Eye (tissue), 1 donor: ENCODE measurements around the gene GUCY2F.

Source experiments
- DNase-seq: peaks from one replicate; pipeline ENCODE4 v3.0.0-alpha.2; 2015

GUCY2F gene

DNA sequence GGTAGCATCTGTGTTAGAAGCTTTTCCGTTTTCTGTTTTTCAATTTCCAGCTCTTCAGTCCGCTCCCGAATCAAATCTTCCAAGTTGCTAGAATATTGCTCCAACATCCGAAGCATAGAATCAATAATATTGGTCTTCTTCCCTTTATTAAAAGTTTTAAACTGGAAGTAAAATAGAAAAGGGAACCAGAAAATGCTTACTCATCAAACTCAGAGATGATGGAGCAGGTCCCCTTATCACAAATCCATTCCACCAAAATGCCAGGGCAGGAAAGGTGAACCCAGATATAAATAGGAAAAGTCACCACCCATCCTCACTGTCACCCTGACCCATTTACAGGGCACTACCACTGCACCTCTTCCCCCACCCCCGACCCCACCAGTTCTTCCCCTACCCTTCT lies 89.0 kb downstream of the GUCY2F start:
- DNase-seq: no peak

DNA sequence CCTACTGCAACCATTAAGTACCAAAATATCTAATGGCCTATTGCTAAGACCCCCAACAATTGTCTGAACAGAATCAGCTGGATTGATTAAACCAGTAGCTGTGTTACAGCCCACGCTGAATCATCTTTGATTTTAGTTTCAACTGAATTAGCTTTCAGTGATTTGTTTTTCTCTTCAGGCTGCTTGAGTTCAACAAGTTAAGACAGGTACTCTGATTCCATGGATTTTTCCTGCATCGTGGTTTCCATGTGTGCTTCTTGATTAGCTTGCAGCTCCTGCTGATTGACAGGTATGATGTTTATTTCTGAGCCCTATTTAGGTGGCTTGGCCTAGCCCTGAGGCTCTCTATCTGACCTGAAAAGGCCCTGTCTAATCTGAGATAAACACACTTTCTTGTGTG lies 91.3 kb downstream of the GUCY2F start:
- no peak for DNase-seq

DNA sequence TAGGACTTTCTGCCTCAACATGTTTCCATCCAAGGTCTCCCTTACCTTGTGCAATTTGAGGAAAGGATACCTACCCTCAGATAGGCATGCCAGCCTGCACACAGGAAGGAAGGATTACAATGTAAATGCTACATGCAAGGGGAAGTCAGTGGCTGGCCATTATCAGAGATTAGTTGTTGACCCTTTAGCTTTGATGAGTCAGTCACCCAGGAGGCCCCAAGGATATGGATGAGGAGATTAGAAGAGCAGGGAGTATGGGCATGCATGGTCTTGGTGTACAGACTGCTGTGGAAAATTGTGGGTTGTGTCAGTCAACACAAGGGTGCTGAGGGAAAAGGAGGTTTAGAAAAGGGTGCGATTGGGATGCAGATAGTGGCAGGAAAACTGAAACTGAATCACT lies 92.0 kb downstream of the GUCY2F start:
- no peak for DNase-seq

DNA sequence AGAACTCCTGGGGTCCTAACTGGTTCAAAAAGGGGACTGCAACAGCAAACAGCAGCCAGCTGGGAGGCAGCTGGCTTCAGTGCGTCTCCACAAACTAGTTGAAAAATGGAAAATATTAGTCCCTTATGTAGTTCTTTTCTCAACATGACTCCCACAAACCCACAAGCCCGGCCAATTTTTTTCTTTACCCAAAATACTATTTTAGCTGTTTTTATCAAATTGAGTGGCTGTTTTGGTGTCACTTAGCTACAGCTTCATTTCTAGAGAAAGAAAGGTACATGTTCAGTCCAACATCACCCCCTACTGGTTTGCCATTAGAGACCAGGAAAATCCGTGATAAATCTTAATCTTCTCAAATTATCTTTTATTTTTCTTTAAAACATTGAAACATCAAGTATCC lies 97.2 kb downstream of the GUCY2F start:
- peak; percentile 61 for DNase-seq

DNA sequence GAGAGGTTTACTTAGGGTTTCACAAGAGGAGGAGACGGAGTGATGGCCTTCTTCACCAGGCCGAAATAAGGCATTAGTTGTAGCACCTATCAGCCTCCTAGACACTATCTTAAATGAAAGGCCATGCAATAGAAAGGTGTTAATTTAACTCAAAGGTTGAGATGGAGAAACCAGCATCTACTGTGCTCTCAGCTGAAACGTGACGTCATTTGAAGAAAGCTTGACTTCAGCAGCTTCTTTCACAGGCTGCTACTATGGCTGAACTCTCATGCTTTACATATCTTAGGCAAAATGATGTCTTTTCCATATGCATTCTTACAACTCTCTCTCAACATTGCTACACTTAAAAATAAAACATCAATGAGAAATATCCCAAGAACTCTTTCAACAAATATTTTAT lies 99.6 kb downstream of the GUCY2F start:
- DNase-seq: no peak

DNA sequence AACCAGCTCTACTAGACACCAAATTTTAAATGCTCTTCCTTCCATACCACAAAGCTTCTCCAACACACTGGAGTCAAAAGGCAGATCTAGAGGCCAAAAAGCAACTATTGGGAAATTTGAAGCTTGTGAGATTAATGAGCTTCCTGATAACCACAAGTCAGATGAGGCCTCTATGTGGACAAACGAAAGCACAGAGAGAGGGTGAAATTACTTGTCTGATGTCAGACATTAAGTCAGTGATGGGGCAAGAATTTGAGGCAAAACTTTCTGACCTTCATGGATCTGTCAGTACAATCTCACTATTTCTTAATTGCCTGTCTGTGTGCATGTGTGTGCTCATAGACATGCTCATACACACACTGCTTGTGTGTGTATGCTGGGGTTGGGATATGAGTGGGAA lies 103.6 kb downstream of the GUCY2F start:
- no peak for DNase-seq

DNA sequence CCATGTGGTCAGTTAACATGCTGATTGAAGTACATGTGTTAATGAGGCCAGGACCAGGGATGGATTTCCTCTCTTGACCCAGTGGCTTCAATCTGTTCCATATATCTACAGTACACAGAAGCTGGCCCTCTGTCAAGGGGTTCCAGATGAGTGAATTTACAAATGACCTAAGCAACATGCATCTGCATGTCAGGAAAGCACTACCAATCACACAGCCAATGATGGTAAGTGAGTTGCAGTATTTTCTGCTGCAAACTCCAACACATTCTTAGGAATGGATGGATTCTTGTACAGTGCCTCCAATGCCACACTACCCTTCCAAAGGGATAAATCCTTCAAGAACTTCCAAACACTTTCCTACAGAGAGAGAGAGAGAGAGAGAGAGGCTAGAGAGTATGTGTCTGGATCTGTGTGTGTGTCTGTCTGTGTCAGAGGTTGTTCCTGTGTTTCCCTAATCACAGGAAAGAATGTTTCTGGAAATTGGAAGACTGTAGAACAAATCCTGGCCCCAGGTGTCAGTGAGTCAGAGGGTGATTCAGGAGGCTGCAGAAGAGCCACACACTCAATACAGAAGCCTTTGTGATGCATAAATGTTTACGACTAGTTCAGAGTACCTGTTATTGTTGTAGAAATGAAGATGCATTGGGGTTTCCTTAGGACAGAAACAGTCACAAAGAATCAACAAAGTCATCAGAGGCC lies 107.5 kb downstream of the GUCY2F start:
- no peak for DNase-seq

DNA sequence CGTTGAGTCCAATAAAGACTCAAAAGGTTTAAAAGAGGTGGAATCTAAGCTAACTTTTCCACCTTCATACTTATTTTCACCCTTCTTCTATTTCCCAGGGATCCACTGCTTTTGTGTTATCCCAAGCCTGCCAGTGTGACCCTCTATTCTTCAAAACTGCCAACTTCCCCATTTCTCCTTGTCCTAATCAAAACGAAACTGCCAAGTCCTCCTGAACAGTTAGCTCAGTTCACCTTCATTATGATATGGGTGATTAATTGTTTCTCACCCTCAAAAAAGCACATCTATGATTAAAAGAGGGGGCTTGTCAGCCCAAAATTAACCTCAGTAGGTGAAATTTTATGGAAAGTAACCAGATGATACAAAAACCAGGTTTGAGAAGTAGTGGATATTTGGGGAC lies 108.4 kb downstream of the GUCY2F start:
- no peak for DNase-seq

DNA sequence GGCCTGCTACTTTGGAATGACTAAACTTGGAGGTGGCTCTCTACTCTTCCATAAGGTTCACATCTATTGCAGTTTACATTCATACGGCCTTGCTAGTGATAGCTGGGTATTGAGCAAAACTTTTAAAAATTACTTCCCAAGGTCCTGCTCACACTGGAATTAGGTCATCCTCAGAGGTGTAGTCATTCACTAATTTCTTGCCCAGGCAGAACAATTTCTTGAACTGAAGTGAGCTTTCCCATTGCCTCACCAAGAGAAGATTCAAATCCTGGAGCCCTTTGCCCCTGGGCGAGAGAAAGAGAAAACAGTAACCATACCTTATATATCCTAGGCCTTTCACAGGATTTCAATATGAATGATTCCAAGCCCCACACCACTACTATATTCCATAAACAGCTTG lies 109.2 kb downstream of the GUCY2F start:
- no peak for DNase-seq

DNA sequence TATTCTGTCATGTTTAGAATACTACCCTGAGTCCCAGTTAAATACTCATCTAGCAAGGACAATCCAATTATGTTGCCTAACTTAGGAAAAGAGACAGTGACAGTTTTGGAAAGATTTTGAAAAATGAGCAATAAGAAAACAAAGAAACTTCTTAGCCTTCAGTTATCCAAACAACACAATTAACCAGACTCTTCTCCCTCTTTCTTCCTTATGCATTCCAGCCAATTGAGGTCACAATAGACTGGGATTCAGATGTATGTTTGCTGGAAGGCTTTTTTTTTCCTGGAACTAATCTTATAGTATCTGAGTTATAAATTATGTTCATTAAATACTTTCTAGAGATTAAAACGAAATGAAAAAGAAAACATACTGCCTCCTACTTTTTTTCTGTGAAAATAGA lies 109.6 kb downstream of the GUCY2F start:
- DNase-seq: peak; percentile 3

DNA sequence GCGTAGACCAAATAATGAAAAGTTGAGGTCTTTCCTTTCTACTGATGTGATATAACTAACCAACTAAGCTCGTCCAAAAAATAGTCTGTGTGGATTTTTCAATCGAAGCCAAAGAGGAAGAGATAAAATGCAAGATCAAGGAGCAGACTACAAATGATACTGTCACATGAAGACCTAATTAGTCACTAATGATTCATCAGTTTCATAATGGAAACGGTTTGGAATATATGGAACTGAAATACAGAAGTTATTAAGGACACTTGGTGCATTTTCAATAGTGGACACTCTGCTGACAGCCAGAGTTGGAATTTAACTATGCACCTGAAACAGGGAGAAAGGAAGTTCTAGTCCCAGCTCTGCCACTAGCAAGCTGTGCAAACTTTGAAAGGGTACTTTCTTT lies 119.8 kb downstream of the GUCY2F start:
- no peak for DNase-seq

DNA sequence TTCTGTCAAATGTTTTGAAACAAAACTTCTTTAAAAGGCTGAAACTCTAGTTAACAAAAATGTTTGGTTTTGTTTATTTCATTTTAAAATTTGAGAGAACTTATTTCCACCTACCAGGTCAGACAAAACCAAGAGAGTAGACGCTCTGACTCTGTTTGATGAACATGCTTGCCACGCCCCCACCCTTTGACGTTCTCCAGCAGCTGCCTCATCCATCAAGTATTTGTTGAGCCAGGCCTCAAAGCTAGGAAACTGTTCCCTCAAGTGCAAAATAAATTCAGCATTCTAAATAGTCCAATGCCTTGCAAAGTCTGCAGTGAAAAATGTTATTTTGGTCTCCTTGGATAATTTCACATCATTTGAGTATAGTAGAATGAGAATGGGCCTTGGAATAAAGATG lies 121.6 kb downstream of the GUCY2F start:
- DNase-seq: no peak

DNA sequence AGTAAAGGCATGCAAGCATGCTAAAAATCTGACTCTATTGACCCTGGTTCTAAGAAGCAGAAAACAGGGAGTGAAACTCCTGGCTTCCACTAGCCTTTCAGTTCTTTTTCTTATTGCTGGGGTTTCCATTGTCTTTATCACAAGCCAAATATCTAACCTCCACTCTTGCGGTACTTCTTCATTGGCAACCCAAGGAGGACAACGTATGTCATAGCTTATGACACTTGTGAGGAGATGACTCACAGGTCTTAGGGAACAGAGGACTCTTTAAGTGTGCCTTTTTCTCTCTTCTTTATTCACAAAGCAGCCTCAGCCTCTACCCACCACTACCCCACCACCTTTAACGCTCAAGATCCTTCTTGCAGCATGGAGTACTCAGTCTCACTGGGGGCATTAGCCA lies 124.2 kb downstream of the GUCY2F start:
- DNase-seq: no peak

DNA sequence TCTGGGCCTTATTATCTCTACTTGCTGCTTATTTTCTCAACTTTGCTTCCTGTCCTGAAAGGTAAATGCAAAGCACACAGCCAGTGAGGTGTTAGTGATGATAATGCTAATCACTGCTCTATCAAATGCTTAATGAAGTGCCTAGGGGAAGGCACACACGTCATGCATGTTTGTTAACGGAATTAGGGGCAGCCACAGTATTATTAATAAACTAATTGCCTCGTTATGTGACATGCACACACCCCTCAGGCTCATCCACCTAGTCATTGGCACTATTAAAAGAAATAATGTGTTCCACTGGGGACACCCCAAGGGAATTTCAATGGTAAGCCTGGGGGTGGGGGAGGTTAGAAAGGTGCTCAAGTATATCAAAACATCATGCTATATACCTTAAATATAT lies 125.2 kb downstream of the GUCY2F start:
- DNase-seq: no peak

DNA sequence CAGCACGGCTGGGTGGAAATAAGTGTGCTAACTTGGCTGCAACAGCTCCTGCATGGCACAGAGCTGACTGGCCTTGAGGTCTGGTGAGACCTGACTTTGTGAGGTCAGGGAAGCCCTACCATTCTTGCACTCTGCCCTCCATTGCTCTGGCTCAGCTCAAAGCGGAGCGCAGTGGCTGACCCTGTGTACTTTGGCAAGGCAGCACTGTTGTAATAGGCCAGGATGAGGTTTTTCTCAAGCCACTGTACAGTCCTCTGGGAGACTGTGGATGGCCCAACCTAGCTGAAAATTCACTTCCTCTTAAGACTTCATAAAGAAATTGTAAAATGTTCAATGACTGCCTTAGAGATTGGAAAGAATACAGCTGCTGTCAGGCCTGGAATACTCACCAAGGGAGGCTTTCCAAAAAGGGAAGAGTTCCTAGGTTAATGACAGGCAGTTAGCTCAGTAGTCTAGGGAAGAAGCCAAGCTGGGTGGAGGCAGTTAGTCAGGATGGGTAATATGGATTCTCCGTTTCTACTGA lies 129.8 kb downstream of the GUCY2F start:
- DNase-seq: no peak

DNA sequence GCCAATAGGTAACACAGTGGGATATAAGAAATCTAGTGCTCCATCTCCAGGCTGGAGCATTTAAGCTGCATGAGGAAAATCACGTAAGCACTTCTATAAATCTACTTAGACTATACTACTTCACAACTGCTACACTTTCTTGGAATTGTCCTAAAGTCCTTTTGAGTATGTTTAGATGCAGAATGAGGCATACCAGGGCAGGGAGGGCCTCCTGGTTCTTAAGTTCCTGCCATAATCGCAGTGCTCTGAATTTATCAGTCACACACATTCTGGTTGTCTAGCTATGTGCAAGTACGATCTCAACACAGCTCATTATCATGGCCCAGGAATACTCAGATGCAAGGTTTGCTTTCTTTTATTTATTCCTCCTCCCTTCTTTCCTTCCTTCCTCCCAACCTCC lies 130.3 kb downstream of the GUCY2F start:
- no peak for DNase-seq

DNA sequence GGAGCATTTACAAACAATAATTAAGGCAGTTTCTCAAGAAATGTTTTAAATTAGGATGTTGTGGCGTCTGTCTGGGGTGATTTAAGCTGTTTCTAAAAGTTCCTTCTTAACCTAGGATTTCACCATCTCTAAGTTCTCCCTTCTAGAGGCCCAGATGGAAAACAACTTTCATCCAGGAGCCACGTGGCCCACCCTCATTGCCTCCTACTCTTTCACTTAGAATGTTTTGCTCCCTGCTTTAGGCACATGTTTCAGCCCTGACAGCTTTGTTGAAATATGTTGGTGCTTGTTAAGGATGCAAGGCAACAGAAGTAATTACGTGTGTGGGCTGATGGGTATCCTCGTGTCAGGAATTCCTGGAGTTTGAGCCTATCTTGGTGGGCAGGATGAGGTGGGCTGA lies 131.3 kb downstream of the GUCY2F start:
- DNase-seq: no peak

DNA sequence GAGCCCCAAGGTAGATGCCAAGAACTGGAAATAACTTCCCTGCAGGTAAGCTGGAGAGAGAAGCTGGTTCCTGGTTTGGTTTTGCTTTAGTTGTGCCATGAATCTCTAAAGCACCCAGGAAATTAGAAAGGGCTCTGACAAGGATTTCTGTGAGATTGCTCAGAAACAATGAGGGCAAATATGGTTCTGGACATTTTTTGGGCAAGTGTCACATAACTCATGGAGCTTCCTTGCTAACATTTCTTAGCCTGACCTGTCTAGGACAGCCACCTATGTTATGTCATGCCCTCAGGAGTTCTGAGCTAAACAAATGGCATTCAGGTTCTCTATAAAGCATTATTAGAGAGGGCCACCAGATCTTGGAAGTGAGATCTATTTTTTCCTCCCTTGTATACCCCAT lies 131.8 kb downstream of the GUCY2F start:
- no peak for DNase-seq

DNA sequence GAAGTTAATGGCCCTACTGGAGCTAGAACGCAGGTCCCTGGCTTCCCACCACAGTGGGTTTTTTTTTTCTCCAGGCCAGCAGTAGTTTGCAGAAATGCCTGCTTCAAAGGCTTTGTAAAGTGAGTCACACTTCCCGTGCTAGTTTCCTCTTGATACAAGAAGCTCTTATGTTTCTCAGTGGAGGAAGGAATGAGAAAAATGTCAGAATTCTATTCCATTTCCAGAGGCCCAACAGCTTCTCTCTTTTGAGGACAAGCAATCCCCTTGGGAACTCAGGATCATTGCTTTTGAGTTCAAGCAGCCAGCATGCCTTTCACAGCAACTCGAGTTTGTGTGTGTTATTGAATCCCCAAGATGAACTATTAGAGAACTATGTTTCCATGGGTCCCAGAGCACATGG lies 134.3 kb downstream of the GUCY2F start:
- peak; percentile 24 for DNase-seq

DNA sequence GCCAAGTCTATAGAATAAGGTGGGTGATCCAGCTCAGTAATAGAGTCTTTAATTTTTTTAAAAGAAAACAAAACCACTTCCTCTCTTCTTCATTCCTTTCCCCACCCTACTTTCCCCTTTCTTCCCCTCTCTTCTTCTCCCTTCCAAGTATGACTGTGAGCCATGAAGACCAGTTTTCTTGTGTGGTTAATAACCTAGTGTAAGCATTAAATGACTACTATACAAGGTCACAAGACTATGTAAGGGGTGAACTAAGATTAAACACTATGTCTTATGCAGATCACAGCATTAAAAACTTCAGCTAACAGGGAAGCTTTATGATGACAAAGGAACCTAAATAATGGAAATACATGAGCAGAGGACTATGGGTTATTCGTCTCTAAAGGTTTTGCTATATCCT lies 135.4 kb downstream of the GUCY2F start:
- no peak for DNase-seq

DNA sequence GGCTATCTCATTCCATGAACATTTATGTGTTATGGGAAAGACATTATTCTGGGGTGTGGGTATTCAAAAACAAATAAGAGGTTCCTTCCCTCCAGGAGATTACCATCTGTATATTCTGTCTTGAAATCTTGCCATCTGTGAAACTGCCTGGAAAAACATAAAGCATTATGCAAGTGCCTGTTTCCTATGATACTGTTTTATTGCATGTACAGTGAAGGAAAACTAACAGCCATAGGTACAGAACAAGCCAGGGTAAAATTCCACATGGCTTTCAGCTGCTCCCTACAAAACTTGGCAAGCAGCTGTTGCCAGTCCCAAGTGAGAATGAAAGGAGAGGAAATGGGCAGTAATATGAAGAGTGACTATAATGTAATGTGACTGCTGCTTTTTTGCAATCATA lies 136.0 kb downstream of the GUCY2F start:
- DNase-seq: no peak

DNA sequence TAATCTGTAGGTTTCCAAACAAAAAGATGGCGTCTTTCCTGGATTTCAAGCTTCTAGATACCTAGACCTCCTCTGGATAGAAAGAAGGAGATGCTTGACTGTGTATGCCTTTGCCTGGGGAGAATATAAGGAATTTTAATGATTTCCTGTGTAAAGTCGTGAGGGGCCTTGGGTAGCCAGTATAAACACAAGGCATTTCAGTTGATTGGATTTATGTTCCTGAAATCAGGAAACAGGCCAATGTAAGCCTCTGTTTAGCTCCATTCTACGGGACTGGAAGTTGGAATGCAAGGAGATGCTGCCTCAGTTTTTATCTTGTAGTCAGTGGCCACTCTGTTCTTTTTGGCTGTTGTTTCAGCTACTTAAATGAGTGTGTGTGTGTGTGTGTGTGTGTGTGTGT lies 137.2 kb downstream of the GUCY2F start:
- no peak for DNase-seq

DNA sequence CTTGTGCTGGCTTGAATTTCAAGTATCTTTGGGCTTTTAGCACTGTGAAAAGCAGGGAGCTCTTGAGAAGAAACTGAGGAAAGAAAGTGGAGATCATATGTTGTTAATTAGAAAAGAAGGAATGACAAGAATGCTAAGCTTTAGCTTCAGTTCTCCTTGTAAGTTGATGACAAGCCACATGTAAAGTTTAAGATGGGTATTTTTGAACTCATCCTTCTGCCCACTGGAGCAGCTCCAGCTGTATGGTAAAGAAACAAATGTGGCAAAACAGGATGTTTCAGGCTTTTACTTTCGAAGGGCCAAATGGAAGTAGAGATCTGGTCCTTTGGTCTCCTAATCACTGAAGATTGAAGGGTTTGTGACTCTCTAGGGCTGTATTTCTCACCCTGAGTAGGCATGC lies 137.8 kb downstream of the GUCY2F start:
- DNase-seq: no peak

DNA sequence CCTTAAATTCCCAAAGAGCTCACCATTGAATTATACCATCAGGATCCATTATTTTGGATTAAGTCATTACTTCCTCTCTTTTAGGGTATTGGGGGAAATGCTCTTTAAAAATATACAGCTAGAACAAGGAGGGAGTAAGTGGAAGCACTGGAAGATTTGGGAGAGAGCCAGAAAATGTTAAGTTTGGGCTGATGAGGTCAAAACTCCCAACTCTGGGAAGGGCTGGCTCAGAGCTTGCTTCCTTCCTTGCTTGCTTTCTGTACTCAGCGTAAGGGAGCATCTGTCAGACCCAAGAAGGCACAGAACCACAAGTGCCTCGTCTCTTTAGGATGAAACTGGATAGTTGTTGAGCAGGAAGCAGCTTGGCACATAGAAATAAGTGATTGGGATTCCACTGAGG lies 138.2 kb downstream of the GUCY2F start:
- no peak for DNase-seq

DNA sequence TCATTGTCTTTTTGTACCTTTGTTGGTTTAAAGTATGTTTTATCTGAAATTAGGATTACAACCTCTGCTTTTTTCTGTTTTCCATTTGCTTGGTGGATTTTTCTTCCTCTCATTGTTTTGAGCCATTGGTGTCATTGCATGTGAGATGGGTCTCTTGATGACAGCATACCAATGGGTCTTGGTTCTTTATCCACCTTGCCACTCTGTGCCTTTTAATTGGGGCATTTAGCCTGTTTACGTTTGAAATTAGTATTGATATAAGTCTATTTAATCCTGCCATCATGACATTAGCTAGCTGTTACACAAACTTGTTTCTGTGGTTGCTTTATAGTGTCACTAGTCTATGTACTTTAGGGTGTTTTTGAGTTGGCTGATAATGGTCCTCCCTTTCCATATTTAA lies 145.7 kb downstream of the GUCY2F start:
- DNase-seq: no peak

DNA sequence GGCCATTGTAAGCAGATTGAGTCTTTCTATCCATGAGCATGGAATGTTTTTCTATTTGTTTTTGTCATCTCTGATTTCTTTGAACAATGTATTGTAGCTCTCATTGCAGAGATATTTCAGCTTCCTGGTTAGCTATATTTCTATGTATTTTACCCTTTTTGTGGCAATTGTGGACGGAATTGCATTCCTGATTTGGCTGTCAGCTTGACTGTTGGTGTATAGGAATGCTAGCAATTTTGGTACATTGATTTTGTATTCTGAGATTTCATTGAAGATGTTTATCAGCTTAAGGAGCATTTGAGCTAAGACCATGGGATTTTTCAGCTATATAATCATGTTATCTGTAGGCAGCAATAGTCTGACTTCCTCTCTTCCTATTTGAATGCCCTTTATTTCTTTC lies 154.6 kb downstream of the GUCY2F start:
- DNase-seq: no peak
